GM12865 (cell line): ENCODE results near the gene SGPP1.

ENCODE experiments used
- DNase-seq: peaks from one replicate; pipeline ENCODE4 v3.0.0; 2010; ENCODE audit warnings: low read depth
- H3K4me3 ChIP-seq: 2 replicates; pipeline ENCODE4 v1.5.1; 2011; ENCODE audit warnings: mild to moderate bottlenecking, low read depth, low read length, control low read depth
- TF ChIP-seq, protein P1 (sequence below): IDR thresholded peaks from 2 replicates; pipeline ENCODE4 v1.5.1; 2011; ENCODE audit warnings: low read length, control low read depth, low read depth, inconsistent platforms; ENCODE audit not compliant: insufficient read depth; ENCODE audit errors: missing control alignments

Gene SGPP1

DNA sequence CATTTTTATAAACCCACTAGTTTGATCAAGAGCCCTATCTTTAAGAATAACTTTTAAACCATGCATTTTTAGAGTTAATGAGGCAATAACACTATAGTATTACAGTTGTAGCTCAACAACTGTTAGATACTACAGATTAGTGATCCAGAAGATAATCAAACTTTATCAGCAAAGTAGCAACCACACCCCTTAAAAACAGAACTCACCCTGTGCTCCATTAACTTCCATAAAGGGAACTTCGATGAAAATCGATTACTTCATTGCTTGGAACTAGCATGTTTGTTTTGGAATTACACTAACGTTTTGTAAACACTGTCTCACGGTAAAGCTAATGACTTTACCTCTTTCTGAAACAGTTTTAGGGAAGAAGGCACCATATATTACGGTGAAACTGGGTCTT lies 1.4 kb downstream of the SGPP1 start:
- no peak for DNase-seq
- TF ChIP-seq, protein P1, sequence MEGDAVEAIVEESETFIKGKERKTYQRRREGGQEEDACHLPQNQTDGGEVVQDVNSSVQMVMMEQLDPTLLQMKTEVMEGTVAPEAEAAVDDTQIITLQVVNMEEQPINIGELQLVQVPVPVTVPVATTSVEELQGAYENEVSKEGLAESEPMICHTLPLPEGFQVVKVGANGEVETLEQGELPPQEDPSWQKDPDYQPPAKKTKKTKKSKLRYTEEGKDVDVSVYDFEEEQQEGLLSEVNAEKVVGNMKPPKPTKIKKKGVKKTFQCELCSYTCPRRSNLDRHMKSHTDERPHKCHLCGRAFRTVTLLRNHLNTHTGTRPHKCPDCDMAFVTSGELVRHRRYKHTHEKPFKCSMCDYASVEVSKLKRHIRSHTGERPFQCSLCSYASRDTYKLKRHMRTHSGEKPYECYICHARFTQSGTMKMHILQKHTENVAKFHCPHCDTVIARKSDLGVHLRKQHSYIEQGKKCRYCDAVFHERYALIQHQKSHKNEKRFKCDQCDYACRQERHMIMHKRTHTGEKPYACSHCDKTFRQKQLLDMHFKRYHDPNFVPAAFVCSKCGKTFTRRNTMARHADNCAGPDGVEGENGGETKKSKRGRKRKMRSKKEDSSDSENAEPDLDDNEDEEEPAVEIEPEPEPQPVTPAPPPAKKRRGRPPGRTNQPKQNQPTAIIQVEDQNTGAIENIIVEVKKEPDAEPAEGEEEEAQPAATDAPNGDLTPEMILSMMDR = no peak
- H3K4me3 ChIP-seq = peak overlapping the region; percentile 99

DNA sequence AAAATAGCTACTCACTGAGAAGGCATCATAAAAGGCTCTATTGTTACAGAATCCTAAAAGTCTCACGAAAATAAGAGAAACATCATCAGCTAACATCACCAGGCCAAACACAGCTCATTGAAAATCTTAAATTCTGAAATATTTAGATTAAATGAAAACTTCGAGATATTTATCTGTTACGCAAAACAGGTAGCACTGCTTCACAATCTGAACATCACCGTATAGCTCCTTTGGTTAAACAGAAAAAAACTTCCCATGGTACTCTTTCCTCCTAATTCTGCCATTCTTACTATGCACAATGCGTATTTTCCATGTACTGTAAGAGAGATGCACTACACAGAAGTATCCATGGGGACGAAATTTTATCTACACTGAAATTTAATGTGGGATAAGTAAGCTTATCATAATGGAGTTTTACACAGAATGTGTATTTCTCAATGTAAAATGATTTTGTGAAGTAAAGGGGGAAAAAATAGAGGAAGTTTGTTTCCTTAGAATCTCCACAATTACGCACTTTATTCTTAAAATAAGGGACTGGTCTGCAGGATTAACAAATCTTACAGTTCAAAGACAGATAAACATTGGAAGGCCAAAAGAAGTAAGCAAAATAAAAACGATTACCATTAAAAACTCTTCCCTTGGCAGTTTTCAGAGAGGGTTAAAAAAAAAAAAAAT lies 1.9 kb downstream of the SGPP1 start:
- TF ChIP-seq, protein P1 = no peak
- no peak for DNase-seq
- H3K4me3 ChIP-seq = peak overlapping the region; percentile 99

DNA sequence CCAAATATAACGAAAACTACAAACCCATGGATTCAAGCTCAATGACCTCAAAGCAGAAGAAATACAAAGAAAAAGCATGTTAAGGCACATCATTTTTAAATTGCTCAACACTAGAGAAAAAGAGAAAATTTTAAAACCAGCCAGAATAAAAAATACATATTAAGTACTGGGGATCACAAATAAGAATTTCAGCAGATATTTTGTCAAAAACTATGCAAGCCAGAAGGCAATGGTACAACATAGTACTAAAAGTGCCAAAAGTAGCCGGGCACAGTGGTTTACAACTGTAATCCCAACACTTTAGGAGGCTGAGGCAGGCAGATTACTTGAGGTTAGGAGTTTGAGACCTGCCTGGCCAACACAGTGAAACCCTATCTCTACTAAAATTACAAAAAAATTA lies 10.2 kb downstream of the SGPP1 start:
- TF ChIP-seq, protein P1 = no peak
- peak; percentile 19 for DNase-seq

GRCh38 chr14:63715360-63715759 lies 12.5 kb downstream of the SGPP1 start:
- TF ChIP-seq, protein P1 = no peak
- no peak for DNase-seq
- no peak overlapping the region for H3K4me3 ChIP-seq

More for the DNA sequence above, 10.2 kb downstream of the SGPP1 start:
- H3K4me3 ChIP-seq = no peak overlapping the region

DNA sequence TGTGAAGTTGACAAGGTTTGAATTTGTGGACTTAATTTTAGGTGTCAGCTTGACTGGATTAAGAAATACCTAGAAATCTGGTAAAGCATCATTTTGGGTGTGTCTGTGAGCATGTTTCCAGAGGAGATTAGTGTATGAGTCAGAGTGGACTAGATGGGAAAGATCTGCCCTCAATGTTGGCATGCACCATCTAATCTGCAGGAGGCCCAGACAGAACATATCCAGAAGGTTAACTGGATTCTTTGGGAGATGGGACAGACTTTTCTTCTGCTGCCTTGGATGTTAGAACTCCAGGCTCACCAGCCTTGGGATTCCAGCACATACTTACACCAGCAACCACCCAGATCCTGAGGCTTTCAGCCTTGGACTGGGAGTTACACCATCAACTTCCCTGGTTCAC lies 14.1 kb downstream of the SGPP1 start:
- no peak for DNase-seq
- TF ChIP-seq, protein P1 = no peak
- H3K4me3 ChIP-seq = no peak overlapping the region

GRCh38 chr14:63713058-63713457 lies 14.8 kb downstream of the SGPP1 start:
- H3K4me3 ChIP-seq = no peak overlapping the region
- TF ChIP-seq, protein P1 = no peak
- DNase-seq = peak; percentile 50

GRCh38 chr14:63712123-63712522 lies 15.7 kb downstream of the SGPP1 start:
- TF ChIP-seq, protein P1 = no peak
- peak; percentile 31 for DNase-seq
- H3K4me3 ChIP-seq = no peak overlapping the region
